ENCODE data around the gene LZTFL1.

DNA sequence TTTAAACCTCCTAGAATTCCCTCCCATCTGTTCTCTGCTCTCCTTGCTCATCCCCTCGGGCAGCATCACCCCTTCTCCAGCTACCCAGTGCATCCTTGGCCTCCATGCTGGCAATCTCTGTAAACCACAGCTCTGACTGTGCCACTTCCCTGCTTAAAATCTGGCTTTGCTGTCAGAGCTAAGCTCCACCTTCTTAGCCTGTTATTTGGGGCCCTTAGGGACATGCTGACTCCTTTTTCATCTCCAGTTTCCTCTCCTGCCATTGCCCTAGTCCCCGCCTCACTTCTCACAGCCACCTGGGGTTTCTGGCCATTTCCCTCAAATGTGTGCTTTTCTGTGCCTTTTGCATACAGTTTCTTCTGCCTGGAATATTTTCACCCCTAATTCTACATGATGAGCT, 51.3 kb downstream of the LZTFL1 start:
- TF ChIP-seq, protein P1, sequence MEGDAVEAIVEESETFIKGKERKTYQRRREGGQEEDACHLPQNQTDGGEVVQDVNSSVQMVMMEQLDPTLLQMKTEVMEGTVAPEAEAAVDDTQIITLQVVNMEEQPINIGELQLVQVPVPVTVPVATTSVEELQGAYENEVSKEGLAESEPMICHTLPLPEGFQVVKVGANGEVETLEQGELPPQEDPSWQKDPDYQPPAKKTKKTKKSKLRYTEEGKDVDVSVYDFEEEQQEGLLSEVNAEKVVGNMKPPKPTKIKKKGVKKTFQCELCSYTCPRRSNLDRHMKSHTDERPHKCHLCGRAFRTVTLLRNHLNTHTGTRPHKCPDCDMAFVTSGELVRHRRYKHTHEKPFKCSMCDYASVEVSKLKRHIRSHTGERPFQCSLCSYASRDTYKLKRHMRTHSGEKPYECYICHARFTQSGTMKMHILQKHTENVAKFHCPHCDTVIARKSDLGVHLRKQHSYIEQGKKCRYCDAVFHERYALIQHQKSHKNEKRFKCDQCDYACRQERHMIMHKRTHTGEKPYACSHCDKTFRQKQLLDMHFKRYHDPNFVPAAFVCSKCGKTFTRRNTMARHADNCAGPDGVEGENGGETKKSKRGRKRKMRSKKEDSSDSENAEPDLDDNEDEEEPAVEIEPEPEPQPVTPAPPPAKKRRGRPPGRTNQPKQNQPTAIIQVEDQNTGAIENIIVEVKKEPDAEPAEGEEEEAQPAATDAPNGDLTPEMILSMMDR (IDR thresholded peaks at IDR 0.05) = no peak
- no peak for TF ChIP-seq POLR2A (IDR thresholded peaks at IDR 0.05)
